Right atrium auricular region (tissue), 2 donors: ENCODE results near the gene CCDC51. TPM values are rescaled to one million over a fixed set of nuclear protein-coding genes. Genes with fewer than 3 reads are reported as not detected.

ENCODE experiments used
- DNase-seq: peaks from one replicate; pipeline ENCODE4 v3.0.0-alpha.2; 2019; ENCODE audit warnings: low spot score
- H3K27ac ChIP-seq, 2 donors: fragments of 200-600 bp; sonication (generic); 1 replicate in 1 of 2; 2 replicates in 1 of 2; pipeline ENCODE4 v1.5.1; 2016 to 2019
- H3K27me3 ChIP-seq, 2 donors: fragments of 200-600 bp; sonication (generic); one replicate each; pipeline versions ENCODE4 v1.5.1 to v1.6.0; 2017 to 2019
- H3K36me3 ChIP-seq: fragments of 200-600 bp; sonication (generic); one replicate; pipeline ENCODE4 v1.5.1; 2016
- H3K4me1 ChIP-seq, 2 donors: fragments of 200-600 bp; sonication (generic); one replicate each; pipeline versions ENCODE4 v1.5.1 to v1.6.0; 2017 to 2019
- H3K4me3 ChIP-seq, 2 donors: fragments of 200-600 bp; sonication (generic); 1 replicate in 1 of 2; 2 replicates in 1 of 2; pipeline ENCODE4 v1.5.1; 2017 to 2019; ENCODE audit warnings: mild to moderate bottlenecking in 1 of 2, moderate library complexity in 1 of 2
- H3K9me3 ChIP-seq, 2 donors: fragments of 200-600 bp; sonication (generic); one replicate each; pipeline ENCODE4 v1.5.1; 2019
- total RNA-seq, 2 donors: library from RNA; depleted of rRNA; stranded (reverse); fragments of >200 nt; gene quantifications; one replicate each; pipeline ENCODE4 v1.1.0, GENCODE V29; 2016
- TF ChIP-seq, protein P1 (sequence below), 2 donors: fragments of 200-600 bp; sonication (generic); IDR thresholded peaks; one replicate each; pipeline ENCODE4 v1.5.1; 2019; ENCODE audit warnings: antibody characterized with exemption in 2 of 2

Gene CCDC51
- total RNA-seq, 2 donors from 2014 or later, result 8.4 to 9.2 TPM

GRCh38 chr3:48472673-48472922 is 32.7 kb upstream of the CCDC51 start:
- TF ChIP-seq, protein P1, sequence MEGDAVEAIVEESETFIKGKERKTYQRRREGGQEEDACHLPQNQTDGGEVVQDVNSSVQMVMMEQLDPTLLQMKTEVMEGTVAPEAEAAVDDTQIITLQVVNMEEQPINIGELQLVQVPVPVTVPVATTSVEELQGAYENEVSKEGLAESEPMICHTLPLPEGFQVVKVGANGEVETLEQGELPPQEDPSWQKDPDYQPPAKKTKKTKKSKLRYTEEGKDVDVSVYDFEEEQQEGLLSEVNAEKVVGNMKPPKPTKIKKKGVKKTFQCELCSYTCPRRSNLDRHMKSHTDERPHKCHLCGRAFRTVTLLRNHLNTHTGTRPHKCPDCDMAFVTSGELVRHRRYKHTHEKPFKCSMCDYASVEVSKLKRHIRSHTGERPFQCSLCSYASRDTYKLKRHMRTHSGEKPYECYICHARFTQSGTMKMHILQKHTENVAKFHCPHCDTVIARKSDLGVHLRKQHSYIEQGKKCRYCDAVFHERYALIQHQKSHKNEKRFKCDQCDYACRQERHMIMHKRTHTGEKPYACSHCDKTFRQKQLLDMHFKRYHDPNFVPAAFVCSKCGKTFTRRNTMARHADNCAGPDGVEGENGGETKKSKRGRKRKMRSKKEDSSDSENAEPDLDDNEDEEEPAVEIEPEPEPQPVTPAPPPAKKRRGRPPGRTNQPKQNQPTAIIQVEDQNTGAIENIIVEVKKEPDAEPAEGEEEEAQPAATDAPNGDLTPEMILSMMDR (IDR thresholded peaks at IDR 0.05), result no peak

GRCh38 chr3:48470286-48470685 is 30.4 kb upstream of the CCDC51 start:
- Histone ChIP-seq H3K36me3 (peaks cover 24% of the 10 kb centered on the region), H3K27ac (peak overlapping the region in 1 of 2 donors; percentile 98), H3K9me3 (no peaks in the 10 kb centered on the region), H3K4me3 (no peak overlapping the region), H3K27me3 (no peaks in the 10 kb centered on the region), H3K4me1 (peaks cover 0 to 77% of the 10 kb centered on the region in 2 donors)
- DNase-seq, result no peak
- TF ChIP-seq, protein P1 (IDR thresholded peaks at IDR 0.05), result no peak

More at GRCh38 chr3:48472673-48472922, 32.7 kb upstream of the CCDC51 start:
- H3K27ac ChIP-seq, result peak overlapping the region; percentile 96 to 99
- no peaks in the 10 kb centered on the region for H3K9me3 ChIP-seq
- H3K36me3 ChIP-seq, result peaks cover 19% of the 10 kb centered on the region
- H3K27me3 ChIP-seq, result no peaks in the 10 kb centered on the region
- no peak for DNase-seq
- peaks cover 0 to 55% of the 10 kb centered on the region in 2 donors for H3K4me1 ChIP-seq
- H3K4me3 ChIP-seq, result peak overlapping the region; percentile 69 to 74

DNA sequence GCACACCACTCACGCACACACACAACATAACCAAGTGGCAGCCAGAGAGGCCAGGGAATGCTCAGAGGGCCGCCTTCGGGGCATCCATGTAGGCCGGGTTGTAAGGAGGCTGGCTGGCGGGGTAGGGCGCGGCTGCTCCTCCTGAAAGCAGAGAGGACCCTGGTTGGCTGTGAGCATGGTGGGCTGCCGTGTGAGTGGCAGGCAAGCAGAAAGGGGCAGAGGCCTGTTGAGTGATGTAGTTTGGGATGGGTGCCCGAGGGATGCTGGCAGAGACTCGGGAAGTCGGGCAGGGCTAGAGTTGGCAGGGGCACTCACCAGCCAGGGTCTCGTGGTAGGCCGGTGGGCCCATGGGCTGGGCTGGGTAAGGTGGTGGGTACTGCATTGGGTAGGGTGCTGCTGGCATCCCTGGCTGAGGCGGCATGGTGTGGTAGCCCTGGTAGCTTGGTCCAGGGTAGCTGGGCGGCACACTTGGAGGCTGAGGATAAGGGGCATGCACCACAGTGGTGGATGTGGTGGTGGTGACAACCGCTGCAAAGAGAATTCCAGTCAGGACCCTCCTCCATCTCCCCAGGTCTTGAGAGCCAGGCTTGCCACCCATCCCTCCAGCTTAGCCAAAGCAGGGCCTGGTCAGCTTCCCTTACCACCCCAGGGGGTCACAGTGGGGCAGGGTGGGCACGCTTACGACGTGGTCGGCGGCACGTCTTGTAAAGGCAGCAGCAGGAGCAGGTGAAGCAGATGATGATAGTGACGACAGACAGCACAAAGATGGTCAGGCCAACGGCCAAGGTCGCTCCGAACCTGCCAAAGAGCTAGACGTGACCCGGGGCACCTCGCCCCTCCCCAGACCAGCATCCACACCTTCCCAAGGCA is 29.4 kb upstream of the CCDC51 start:
- Histone ChIP-seq H3K27me3 (no peaks in the 10 kb centered on the region), H3K4me1 (peaks cover 0 to 86% of the 10 kb centered on the region in 2 donors), H3K9me3 (no peaks in the 10 kb centered on the region), H3K4me3 (no peak overlapping the region), H3K36me3 (peaks cover 29% of the 10 kb centered on the region), H3K27ac (peak overlapping the region; percentile 35 to 98)
- no peak for DNase-seq
- TF ChIP-seq, protein P1 (IDR thresholded peaks at IDR 0.05), result no peak

- Histone ChIP-seq H3K4me3 (no peak overlapping the region), H3K9me3 (no peaks in the 10 kb centered on the region), H3K27me3 (no peaks in the 10 kb centered on the region), H3K36me3 (peaks cover 32% of the 10 kb centered on the region), H3K4me1 (peaks cover 0 to 82% of the 10 kb centered on the region in 2 donors), H3K27ac (peak overlapping the region; percentile 35 to 98)
- TF ChIP-seq, protein P1 (IDR thresholded peaks at IDR 0.05), result no peak
- DNase-seq, result no peak
Measured at GRCh38 chr3:48468329-48468731, 28.4 kb upstream of the CCDC51 start.

DNA sequence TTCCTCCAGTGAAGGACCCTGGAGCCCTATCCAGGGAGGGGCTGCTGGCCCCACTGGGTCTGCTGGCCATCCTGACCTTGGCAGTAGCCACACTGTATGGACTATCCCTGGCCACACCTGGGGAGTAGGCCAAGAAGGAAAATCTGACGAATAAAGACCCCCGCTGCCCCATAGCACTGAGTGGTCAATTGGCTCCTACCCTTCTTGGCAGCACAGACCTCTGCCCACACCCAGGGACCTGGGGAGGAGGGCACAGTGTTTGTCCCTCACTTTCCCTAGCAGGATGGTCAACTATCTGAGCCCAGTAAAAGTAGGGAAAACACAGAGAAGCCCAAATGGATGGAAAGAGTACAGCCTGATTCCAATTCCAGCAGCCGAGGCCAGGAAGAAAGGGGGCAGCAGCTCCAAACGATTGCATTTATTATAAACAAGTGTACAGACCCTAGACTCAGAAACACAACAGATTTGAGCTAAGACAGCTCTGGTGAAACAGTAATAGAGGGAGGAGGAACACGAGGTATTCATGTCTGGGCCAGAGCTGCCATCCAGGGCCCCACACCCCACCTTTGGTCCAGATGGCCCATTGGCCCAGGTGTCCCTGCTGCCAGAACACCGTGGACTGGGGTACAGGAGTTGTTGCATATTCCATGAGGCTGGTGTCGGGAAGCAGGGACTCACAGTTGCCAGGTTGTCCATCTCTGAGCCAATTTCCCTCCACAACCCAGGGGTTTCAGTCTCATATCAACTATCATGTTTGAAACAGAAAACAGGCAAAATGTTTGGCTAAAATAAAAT is 27.8 kb upstream of the CCDC51 start:
- H3K9me3 ChIP-seq, result no peaks in the 10 kb centered on the region
- H3K27me3 ChIP-seq, result no peaks in the 10 kb centered on the region
- H3K4me1 ChIP-seq, result peaks cover 0 to 79% of the 10 kb centered on the region in 2 donors
- TF ChIP-seq, protein P1 (IDR thresholded peaks at IDR 0.05), result no peak
- DNase-seq, result no peak
- H3K27ac ChIP-seq, result peak overlapping the region; percentile 96 to 98
- H3K4me3 ChIP-seq, result peak overlapping the region in 1 of 2 donors; percentile 57
- H3K36me3 ChIP-seq, result peaks cover 32% of the 10 kb centered on the region
